A673 (cell line): ENCODE measurements around the gene RNASEH2A. TPM values are rescaled to one million over a fixed set of nuclear protein-coding genes. Genes with fewer than 3 reads are reported as not detected.

Source experiments
- BruUV-seq: library from RNA; stranded (reverse); fragments of 400-500 nt; replicated peaks from 2 replicates; lab custom pipeline; 2021; lab: Mats Ljungman, UMichigan
- CTCF ChIA-PET: fragments of 300-600 bp; sonication (Branson Sonifier 250); formaldehyde crosslinking; loops from one replicate; lab custom pipeline; 2022; ENCODE audit warnings: antibody characterized with exemption; lab: Charles Lee
- POLR2A ChIA-PET: fragments of 300-600 bp; sonication (Branson Sonifier 250); formaldehyde crosslinking; loops from one replicate; lab custom pipeline; 2022; ENCODE audit warnings: antibody characterized with exemption; ENCODE audit not compliant: low non-redundant PET; lab: Charles Lee
- DNase-seq: peaks from one replicate; pipeline ENCODE4 v3.0.0-alpha.2; 2015; ENCODE audit warnings: low spot score
- H3K27ac ChIP-seq: fragments of 200-600 bp; sonication (generic); 2 replicates; pipeline ENCODE4 v1.5.1; 2016; ENCODE audit warnings: mixed run types, low read depth, mild to moderate bottlenecking, mixed read lengths, antibody characterized with exemption, low read length; ENCODE audit not compliant: poor library complexity, severe bottlenecking
- H3K27me3 ChIP-seq: fragments of 200-600 bp; sonication (generic); replicated peaks from 2 replicates; pipeline ENCODE4 v1.6.1; 2017; ENCODE audit warnings: mixed run types, low read depth, mild to moderate bottlenecking, mixed read lengths, antibody characterized with exemption, low read length; ENCODE audit not compliant: insufficient read depth, poor library complexity
- H3K36me3 ChIP-seq: fragments of 200-600 bp; sonication (generic); 2 replicates; pipeline ENCODE4 v1.6.1; 2016; ENCODE audit warnings: mixed run types, mild to moderate bottlenecking, mixed read lengths, antibody characterized with exemption, low read length; ENCODE audit not compliant: insufficient read depth, poor library complexity, severe bottlenecking
- H3K4me1 ChIP-seq: fragments of 200-600 bp; sonication (generic); 2 replicates; pipeline ENCODE4 v1.6.1; 2017; ENCODE audit warnings: mixed run types, mild to moderate bottlenecking, mixed read lengths, antibody characterized with exemption, low read length; ENCODE audit not compliant: insufficient read depth, poor library complexity, severe bottlenecking
- H3K4me3 ChIP-seq: fragments of 200-600 bp; sonication (generic); 2 replicates; pipeline ENCODE4 v1.5.1; 2016; ENCODE audit warnings: low read depth, mixed run types, mild to moderate bottlenecking, mixed read lengths, low read length; ENCODE audit not compliant: poor library complexity, severe bottlenecking
- H3K9me3 ChIP-seq: fragments of 200-600 bp; sonication (generic); 2 replicates; pipeline ENCODE4 v1.6.1; 2016; ENCODE audit warnings: mixed run types, low read depth, mild to moderate bottlenecking, mixed read lengths, antibody characterized with exemption, low read length; ENCODE audit not compliant: poor library complexity, severe bottlenecking
- CTCF ChIP-seq: fragments of 300-800, 200-600 bp; sonication (generic); conservative IDR thresholded peaks from 2 replicates; pipeline ENCODE4 v1.5.1; 2017; ENCODE audit warnings: low read depth, mild to moderate bottlenecking, antibody characterized with exemption, low read length, moderate library complexity, mixed read lengths
- EZH2 ChIP-seq: fragments of 200-600 bp; sonication (generic); IDR thresholded peaks from 2 replicates; pipeline ENCODE4 v1.6.1; 2017; ENCODE audit warnings: borderline replicate concordance, low read depth, mild to moderate bottlenecking, mixed read lengths, antibody characterized with exemption, low read length; ENCODE audit not compliant: poor library complexity, severe bottlenecking
- intact Hi-C: fragments of 100-400 bp; cut with micrococcal nuclease; formaldehyde crosslinking; loops from one replicate; pipeline ENCODE4 v1.10.0; 2022; ENCODE audit not compliant: unreplicated experiment
- total RNA-seq: library from RNA; stranded (reverse); gene quantifications from 2 replicates; pipeline ENCODE4 v1.2.3, GENCODE V29; 2021

RNASEH2A gene
- total RNA-seq, 1 experiment from 2014 or later, result 99.7 TPM

GRCh38 chr19:12801466-12802266 lies 4.7 kb upstream of the RNASEH2A start, which contains the start of the genes PRDX2 and THSD8:
PRDX2 (minus strand) TSS chr19:12801800; CDS start chr19:12801261, 539 bp downstream.
THSD8 (plus strand) TSS chr19:12802069; CDS start chr19:12802072, 3 bp downstream.
- POLR2A ChIA-PET, result interaction anchor here (1.0 kb wide), 1 partner anchor 9 kb away, joined by 3 read pairs; no protein-coding TSS in a partner anchor
- intact Hi-C loops, result loop anchor here (2.0 kb wide), 1 partner anchor 65 kb away; the partner anchor contains the start of gene GET3
- H3K4me3 ChIP-seq, result peak within 1 kb of the TSS; percentile 64

GRCh38 chr19:12802267-12803106 lies 3.9 kb upstream of the RNASEH2A start:
- Histone ChIP-seq H3K27ac (peak overlapping the region; percentile 87), H3K36me3 (peaks cover 20% of the 10 kb centered on the region), H3K27me3 (no peaks in the 10 kb centered on the region), H3K4me1 (peaks cover 18% of the 10 kb centered on the region), H3K9me3 (no peaks in the 10 kb centered on the region), H3K4me3 (peak overlapping the region; percentile 64)
- ChIA-PET CTCF (interaction anchor here (1.4 kb wide), 1 partner anchor 45 kb away, joined by 3 read pairs; no protein-coding TSS in a partner anchor), POLR2A (interaction anchor here (0.6 to 1.0 kb wide), 2 partner anchors 10 to 511 kb away, joined by 3 read pairs; no protein-coding TSS in a partner anchor)
- DNase-seq, result no peak
- TF ChIP-seq EZH2 (no peak), CTCF (no peak)
- no TSS peak for BruUV-seq
- intact Hi-C loops, result loop anchor here (2.0 kb wide), 1 partner anchor 66 kb away; the partner anchor contains the start of gene GET3

More at GRCh38 chr19:12801466-12802266, 4.7 kb upstream of the RNASEH2A start, which contains the start of the genes PRDX2 and THSD8:
- BruUV-seq, result no TSS peak
- peak within 1 kb of the TSS; percentile 87 for H3K27ac ChIP-seq
- H3K27me3 ChIP-seq, result no peaks in the 10 kb centered on the region
- TF ChIP-seq CTCF (no peak), EZH2 (no peak)
- DNase-seq, result peak; percentile 90
- H3K9me3 ChIP-seq, result no peaks in the 10 kb centered on the region
- peaks cover 13% of the 10 kb centered on the region for H3K4me1 ChIP-seq
- peaks cover 19% of the 10 kb centered on the region for H3K36me3 ChIP-seq
- CTCF ChIA-PET, result interaction anchor here (1.4 kb wide), 1 partner anchor 44 kb away, joined by 3 read pairs; no protein-coding TSS in a partner anchor

- no TSS peak for BruUV-seq
- Histone ChIP-seq H3K9me3 (no peaks in the 10 kb centered on the region), H3K27ac (no peak overlapping the region), H3K36me3 (peaks cover 16% of the 10 kb centered on the region), H3K4me3 (no peak overlapping the region), H3K4me1 (peaks cover 18% of the 10 kb centered on the region), H3K27me3 (no peaks in the 10 kb centered on the region)
- no peak for TF ChIP-seq CTCF
- TF ChIP-seq EZH2, result no peak
- DNase-seq, result no peak
- CTCF ChIA-PET, result no interaction called here
- POLR2A ChIA-PET, result no interaction called here
- intact Hi-C loops, result no loop called here
Measured at GRCh38 chr19:12804051-12804450, 2.3 kb upstream of the RNASEH2A start.
